Central memory CD8-positive, alpha-beta T cell (primary cell): ENCODE results near the gene HMCN2.
A peak's percentile ranks its signal among the peaks of the same experiment; 100 is the strongest.
"Not testable (repeated sequence)": the region's sequence is repeated elsewhere in the genome, so short reads cannot be mapped to it uniquely, and the experiment has no call there.

Source experiments
- ATAC-seq: fragments of 150-1000 bp; cut with Tn5 transposase; replicated peaks from 2 replicates; pipeline ENCODE4 v1.10.0; 2022; ENCODE audit warnings: mild to moderate bottlenecking, moderate FRiP score, moderate number of reproducible peaks; ENCODE audit not compliant: poor library complexity, severe bottlenecking; ENCODE audit errors: extremely low read depth
- DNase-seq, 2 donors: peaks; one replicate each; pipeline ENCODE4 v3.0.0; 2021; ENCODE audit warnings: low spot score in 2 of 2
- H3K27ac Mint-ChIP-seq: one replicate; pipeline ENCODE4 v1.8.0; 2022; ENCODE audit warnings: low read depth, mild to moderate bottlenecking, moderate library complexity, mixed read lengths
- H3K27me3 Mint-ChIP-seq: one replicate; pipeline ENCODE4 v1.8.0; 2022; ENCODE audit warnings: mixed read lengths
- H3K36me3 Mint-ChIP-seq: one replicate; pipeline ENCODE4 v1.8.0; 2022; ENCODE audit warnings: mild to moderate bottlenecking, moderate library complexity, mixed read lengths; ENCODE audit not compliant: insufficient read depth
- H3K4me1 Mint-ChIP-seq: one replicate; pipeline ENCODE4 v1.8.0; 2022; ENCODE audit warnings: mixed read lengths
- H3K4me3 Mint-ChIP-seq: one replicate; pipeline ENCODE4 v1.8.0; 2022; ENCODE audit warnings: mild to moderate bottlenecking, moderate library complexity, mixed read lengths
- H3K9me3 Mint-ChIP-seq: one replicate; pipeline ENCODE4 v1.8.0; 2022; ENCODE audit warnings: mixed read lengths

Gene HMCN2

DNA sequence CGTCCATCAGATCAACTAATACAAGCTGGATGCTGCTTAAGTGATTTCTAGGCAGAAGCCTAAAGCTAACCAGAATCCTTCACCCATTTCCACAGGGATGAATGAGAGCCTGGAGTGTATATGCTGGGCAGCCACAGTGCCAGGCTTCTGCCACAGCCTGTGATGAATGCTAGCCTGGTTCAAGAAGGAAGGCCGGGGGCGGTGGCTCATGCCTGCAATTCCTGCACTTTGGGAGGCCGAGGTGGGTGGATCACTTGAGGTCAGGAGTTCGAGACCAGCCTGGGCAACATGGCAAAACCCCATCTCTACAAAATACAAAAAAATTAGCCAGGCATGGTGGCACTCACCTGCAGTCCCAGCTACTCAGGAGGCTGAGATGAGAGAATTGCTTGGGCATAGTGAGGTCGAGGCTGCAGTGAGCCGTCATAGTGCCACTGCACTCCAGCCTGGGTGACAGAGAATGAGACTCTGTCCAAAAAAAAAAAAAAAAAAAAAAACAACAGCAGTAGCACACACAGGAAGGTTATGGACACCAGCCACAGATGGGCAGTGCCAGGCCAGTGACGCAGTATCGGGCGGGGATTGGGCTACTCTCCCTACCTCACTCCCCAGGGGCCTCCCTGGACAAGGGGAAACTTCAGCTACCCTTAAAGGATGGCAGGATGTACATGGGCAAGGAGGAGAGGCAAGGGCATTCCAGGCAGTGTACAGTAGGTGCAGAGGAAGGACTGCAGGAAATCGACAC is 23.1 kb upstream of the HMCN2 start:
- Mint-ChIP-seq H3K9me3 (no peaks in the 10 kb centered on the region), H3K36me3 (no peaks in the 10 kb centered on the region), H3K27ac (peak overlapping the region; percentile 65), H3K4me1 (peaks cover 19% of the 10 kb centered on the region), H3K4me3 (peak overlapping the region; percentile 45), H3K27me3 (no peaks in the 10 kb centered on the region)
- no peak for DNase-seq
- no peak for ATAC-seq

DNA sequence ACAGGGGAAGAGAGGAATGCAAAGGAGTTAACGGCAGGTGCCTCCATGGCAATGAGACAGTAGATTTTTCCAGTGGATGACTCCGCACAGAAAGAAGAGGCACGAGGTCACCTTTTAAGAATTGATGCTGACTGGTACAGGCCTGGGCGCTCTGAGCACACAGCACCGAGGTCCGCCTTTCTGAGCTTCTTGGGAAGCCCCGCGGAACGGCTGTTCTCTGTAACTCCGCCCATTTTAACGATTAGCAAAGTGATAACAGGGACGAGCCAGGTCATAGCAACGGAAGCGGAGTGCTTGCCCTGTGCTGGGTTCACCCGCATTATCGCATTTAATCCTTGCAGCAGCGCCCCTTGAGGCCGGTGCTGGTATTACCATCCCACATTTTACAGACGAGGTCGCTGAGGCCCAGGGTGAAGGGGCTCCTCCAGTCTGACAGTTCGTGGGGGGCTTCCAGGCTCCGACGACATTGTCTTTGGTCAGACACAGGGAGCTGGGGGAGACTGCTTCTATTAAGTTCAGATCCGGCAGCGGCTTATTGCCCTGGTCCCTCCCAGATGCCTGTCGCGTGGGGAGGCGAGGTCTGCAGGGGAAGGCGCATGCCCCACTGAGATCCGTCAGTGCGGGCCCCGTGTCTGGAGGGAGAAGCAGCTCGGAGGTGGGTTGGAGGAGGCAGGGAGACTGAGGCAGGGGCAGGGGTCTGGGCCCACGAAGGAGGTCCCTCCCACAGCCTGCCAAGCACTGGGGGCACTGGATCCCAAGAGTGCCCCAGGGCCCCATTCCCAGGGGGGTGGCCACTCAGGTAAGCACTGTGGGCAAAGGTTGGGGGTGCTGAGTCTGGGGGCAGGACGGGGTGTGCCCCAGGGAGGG is 22.3 kb upstream of the HMCN2 start:
- no peaks in the 10 kb centered on the region for H3K36me3 Mint-ChIP-seq
- peak; percentile 70 to 85 for DNase-seq
- H3K4me1 Mint-ChIP-seq = peaks cover 19% of the 10 kb centered on the region
- H3K9me3 Mint-ChIP-seq = no peaks in the 10 kb centered on the region
- peak; percentile 84 for ATAC-seq
- H3K27me3 Mint-ChIP-seq = no peaks in the 10 kb centered on the region
- peak overlapping the region; percentile 65 for H3K27ac Mint-ChIP-seq
- peak overlapping the region; percentile 45 for H3K4me3 Mint-ChIP-seq

DNA sequence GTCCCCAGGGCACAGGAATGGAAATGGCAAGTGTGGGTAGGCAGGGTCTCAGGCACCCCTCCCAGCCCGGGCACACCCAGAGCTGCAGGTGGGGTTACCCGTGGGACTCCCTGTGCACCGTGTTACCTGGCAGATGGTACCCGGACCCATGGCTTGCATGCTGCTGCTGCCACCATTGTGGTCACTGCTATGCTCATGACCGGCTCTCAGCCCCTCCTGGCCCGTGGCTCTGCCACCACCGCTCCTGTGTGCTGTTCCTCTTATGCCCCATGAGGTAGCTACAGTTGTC is 21.7 kb upstream of the HMCN2 start:
- H3K36me3 Mint-ChIP-seq = no peaks in the 10 kb centered on the region

DNA sequence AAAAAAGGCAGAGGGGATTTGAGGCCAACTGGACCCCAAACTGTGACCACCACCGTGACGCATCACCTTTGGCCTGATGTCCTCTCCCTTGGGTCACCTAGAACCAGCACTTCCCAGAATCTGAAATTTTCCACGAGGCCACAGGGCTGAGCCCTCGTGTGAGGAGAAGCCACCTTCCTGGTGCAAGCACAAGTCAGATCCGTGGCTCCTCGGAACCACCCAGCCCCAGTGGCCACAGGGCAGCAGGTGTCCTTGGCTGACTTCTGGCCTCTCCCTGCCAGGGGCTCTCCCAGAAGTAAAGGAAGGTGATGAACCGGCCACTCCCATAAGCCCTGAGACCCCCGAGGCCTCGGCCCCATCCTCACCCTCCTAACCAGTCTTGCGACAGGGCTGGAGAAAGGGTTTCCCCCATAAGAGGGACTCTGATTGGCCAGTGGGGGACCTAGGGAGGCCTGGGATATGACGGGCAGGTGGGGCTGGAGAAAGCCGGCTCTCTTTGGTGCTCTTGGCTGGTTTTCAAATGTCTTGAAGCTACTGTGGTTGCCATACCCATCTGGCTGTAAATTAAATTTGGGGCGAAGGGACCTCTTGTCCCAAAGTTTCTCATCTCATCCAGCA is 20.9 kb upstream of the HMCN2 start:
- Mint-ChIP-seq H3K27me3 (no peaks in the 10 kb centered on the region), H3K36me3 (no peaks in the 10 kb centered on the region), H3K4me3 (no peak overlapping the region), H3K4me1 (peaks cover 19% of the 10 kb centered on the region), H3K9me3 (no peaks in the 10 kb centered on the region), H3K27ac (no peak overlapping the region)
- ATAC-seq = no peak
- DNase-seq = no peak

More for the DNA sequence above, 21.7 kb upstream of the HMCN2 start:
- Mint-ChIP-seq H3K4me1 (peaks cover 19% of the 10 kb centered on the region), H3K9me3 (no peaks in the 10 kb centered on the region), H3K27me3 (no peaks in the 10 kb centered on the region), H3K27ac (no peak overlapping the region), H3K4me3 (no peak overlapping the region)
- DNase-seq = no peak
- ATAC-seq = no peak

DNA sequence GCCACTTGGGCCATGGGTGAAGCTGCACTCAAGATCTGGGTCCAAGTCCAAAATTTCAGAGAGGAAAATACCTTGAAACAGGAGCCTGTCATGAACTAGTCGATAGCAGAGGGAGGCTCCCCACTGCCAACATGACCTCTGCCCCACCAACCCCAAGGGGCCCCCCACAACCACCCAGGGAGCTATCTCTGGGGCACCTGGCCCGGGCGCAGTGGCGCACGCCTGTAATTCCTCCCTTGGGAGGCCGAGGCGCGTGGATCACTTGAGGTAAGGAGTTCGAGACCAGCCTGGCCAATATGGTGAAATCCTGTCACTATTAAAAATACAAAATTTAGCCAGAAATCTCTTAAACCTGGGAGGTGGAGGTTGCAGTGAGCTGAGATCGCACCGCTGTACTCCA is 20.1 kb upstream of the HMCN2 start:
- H3K27me3 Mint-ChIP-seq = no peaks in the 10 kb centered on the region
- no peak overlapping the region for H3K4me3 Mint-ChIP-seq
- ATAC-seq = no peak
- no peaks in the 10 kb centered on the region for H3K9me3 Mint-ChIP-seq
- H3K4me1 Mint-ChIP-seq = peaks cover 18% of the 10 kb centered on the region
- no peaks in the 10 kb centered on the region for H3K36me3 Mint-ChIP-seq
- no peak for DNase-seq
- H3K27ac Mint-ChIP-seq = no peak overlapping the region

DNA sequence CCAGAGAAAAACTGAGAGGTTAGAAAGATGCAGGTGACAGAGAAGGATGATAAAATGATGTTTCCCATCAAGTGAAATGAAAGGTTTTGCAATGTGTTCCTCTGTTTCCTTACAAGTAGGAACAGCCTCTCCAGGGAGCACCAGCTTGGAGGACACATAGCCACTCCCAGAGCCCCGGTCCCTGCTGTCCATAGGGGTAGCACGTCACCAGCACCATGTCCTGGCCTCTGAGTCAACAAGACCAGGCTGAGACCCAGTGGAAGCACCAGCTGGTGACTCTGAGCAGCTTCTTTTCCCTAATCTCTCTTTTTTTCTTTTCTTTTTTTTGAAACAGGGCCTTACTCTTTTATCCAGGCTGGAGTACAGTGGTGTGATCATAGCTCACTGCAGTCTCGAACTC is 19.4 kb upstream of the HMCN2 start:
- DNase-seq (no peak), ATAC-seq (no peak)
- no peaks in the 10 kb centered on the region for H3K36me3 Mint-ChIP-seq
- H3K4me1 Mint-ChIP-seq = peaks cover 11% of the 10 kb centered on the region
- H3K9me3 Mint-ChIP-seq = no peaks in the 10 kb centered on the region
- no peak overlapping the region for H3K27ac Mint-ChIP-seq
- no peak overlapping the region for H3K4me3 Mint-ChIP-seq
- H3K27me3 Mint-ChIP-seq = no peaks in the 10 kb centered on the region

DNA sequence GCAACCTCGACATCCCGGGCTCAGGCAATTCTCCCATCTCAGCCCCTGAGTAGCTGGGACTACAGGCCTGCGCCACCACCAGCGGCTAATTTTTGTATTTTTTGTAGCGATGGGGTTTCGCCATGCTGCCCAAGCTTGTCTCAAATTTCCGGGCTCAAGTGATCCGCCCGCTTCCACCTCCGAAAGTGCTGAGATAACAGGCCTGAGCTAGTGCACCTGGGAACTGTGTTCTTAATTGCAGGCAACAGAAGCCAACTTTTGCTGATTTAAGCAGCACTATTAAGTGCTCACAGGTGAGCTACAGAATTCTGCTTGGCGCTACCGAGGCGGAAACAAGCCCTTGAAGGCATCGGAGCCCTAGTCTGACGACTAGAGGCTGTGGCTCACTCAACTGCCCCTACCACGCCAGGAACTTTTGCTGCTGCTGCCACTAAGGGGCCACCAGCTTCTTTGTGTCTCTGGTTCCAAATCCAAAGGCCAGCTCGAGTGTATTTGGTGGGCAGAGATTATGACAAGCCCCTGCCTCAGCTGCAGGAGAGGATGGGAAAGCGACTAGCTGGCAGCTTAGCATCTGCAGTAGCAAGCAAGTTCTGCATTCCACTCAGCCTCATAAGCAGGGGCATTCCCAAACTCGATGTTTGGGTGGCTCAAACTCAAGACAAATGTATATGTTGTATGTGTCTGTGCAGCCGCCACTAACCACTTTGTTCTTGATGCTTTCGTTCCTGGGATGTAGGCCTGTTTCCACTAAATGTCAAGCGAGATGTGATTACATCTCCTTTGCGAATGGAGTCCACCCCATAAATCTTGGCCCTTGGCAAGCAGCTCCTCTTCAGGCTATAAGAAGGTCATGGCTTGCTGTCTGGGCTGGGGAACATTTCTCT is 10.6 kb upstream of the HMCN2 start:
- no peaks in the 10 kb centered on the region for H3K36me3 Mint-ChIP-seq
- no peak for ATAC-seq
- H3K9me3 Mint-ChIP-seq = no peaks in the 10 kb centered on the region
- H3K27me3 Mint-ChIP-seq = peaks cover 38% of the 10 kb centered on the region
- H3K27ac Mint-ChIP-seq = no peak overlapping the region
- no peak for DNase-seq
- H3K4me3 Mint-ChIP-seq = no peak overlapping the region
- no peaks in the 10 kb centered on the region for H3K4me1 Mint-ChIP-seq

DNA sequence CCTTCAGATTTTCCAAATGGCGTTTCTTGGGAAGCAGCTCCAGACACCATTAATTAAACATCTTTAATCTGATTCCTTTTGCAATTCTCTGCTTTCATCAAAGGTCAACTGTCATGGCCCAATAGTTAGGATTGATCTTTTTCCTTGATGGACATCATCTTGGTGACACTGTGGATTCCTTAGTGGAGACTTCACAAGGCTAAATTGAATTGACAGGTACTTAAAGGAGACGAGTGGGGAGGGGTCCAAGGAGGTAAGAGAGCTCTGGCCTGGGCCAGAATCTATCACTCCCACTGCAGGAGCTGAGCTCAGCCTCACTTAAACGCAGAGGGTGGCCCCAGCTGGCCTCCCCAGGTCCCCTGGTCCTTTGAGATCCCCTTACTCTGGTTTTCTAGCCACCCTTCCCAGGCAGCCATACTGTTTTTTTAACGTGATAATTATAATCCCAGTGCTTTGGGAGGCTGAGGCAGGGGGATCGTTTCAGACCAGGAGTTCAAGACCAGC is 9.9 kb upstream of the HMCN2 start:
- no peak for ATAC-seq
- Mint-ChIP-seq H3K9me3 (no peaks in the 10 kb centered on the region), H3K27me3 (peaks cover 45% of the 10 kb centered on the region), H3K36me3 (no peaks in the 10 kb centered on the region), H3K27ac (no peak overlapping the region), H3K4me3 (no peak overlapping the region), H3K4me1 (no peaks in the 10 kb centered on the region)
- DNase-seq = no peak

DNA sequence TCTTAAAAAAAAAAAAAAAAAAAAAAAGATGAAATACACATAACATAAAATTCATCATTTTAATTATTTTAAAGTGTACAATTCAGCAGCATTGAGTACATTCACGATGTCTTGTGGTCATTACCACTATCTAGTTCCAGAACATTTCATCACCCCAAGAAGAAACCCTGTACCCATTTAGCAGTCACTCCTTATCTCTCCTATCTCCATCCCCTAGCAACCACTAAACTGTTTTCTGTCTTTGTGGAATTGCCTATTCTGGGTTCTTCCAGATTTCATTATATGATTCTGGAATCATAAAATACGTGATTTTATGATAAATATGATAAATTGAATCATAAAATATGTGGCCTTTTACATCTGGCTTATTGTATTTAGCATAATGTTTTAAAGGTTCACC is 8.9 kb upstream of the HMCN2 start:
- Mint-ChIP-seq H3K9me3 (no peaks in the 10 kb centered on the region), H3K4me3 (no peak overlapping the region), H3K27ac (no peak overlapping the region), H3K4me1 (no peaks in the 10 kb centered on the region), H3K36me3 (no peaks in the 10 kb centered on the region), H3K27me3 (peaks cover 55% of the 10 kb centered on the region)
- no peak for ATAC-seq
- no peak for DNase-seq

DNA sequence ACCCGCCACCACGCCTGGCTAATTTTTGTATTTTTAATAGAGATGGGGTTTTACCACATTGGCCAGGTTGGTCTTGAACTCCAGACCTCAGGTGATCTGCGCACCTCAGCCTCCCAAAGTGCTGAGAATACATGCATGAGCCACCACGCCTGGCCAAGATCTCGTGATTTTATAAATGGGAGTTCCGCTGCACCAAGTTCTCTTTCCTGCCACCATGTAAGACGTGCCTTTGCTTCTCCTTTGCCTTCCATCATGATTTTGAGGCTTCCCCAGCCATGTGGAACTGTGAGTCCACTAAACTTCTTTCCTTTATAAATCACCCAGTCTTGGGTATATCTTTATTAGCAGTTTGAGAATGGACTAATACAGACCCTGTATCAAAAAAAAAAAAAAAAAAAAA is 7.4 kb upstream of the HMCN2 start:
- peaks cover 69% of the 10 kb centered on the region for H3K27me3 Mint-ChIP-seq
- H3K36me3 Mint-ChIP-seq, H3K4me3 Mint-ChIP-seq, H3K4me1 Mint-ChIP-seq, H3K9me3 Mint-ChIP-seq, ATAC-seq, H3K27ac Mint-ChIP-seq, DNase-seq: not testable (repeated sequence)

DNA sequence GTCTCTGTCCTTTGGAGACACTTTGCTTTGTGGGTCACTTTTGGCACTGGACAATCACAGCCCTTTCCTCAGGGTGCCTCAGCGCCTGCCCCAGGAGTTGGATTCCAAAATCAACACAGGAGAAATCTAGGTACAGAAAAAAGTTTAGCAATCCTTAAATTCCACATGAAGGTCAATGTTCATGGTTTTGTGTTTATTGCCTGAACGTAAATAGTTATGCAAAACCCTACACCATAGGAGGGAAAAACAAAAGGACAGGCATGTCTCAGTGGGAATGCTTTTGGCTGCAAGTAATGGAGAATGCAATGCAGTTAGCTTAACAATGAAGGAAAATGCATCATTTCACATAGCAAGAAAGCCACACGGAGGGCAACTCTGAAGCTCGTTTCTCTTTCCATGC is 6.5 kb upstream of the HMCN2 start:
- DNase-seq (no peak), ATAC-seq (no peak)
- no peak overlapping the region for H3K4me3 Mint-ChIP-seq
- H3K9me3 Mint-ChIP-seq = no peaks in the 10 kb centered on the region
- H3K4me1 Mint-ChIP-seq = no peaks in the 10 kb centered on the region
- peaks cover 79% of the 10 kb centered on the region for H3K27me3 Mint-ChIP-seq
- H3K27ac Mint-ChIP-seq = no peak overlapping the region
- H3K36me3 Mint-ChIP-seq = no peaks in the 10 kb centered on the region
